Endodermal cell (in vitro differentiated cells): ENCODE results near the gene CASQ2. TPM values are rescaled to one million over a fixed set of nuclear protein-coding genes. Genes with fewer than 3 reads are reported as not detected.

ENCODE experiments used
- DNase-seq: peaks from one replicate; pipeline ENCODE4 v3.0.0-alpha.2; 2017
- H3K27ac ChIP-seq: 2 replicates; pipeline ENCODE4 v1.5.1; 2013; ENCODE audit warnings: mild to moderate bottlenecking, low read depth, low read length, moderate library complexity
- H3K27me3 ChIP-seq: 2 replicates; pipeline ENCODE4 v1.6.1; 2013; ENCODE audit warnings: mild to moderate bottlenecking, low read length, moderate library complexity; ENCODE audit not compliant: insufficient read depth, control insufficient read depth, poor library complexity, severe bottlenecking
- H3K36me3 ChIP-seq: 2 replicates; pipeline ENCODE4 v1.7.0; 2013; ENCODE audit warnings: mild to moderate bottlenecking, low read length, moderate library complexity; ENCODE audit not compliant: control insufficient read depth, insufficient read depth
- H3K4me1 ChIP-seq: one replicate; pipeline ENCODE4 v1.7.0; 2013; ENCODE audit warnings: low read length; ENCODE audit not compliant: control insufficient read depth, insufficient read depth
- H3K4me3 ChIP-seq: 2 replicates; pipeline ENCODE4 v1.5.1; 2013; ENCODE audit warnings: mild to moderate bottlenecking, low read length, moderate library complexity
- H3K9ac ChIP-seq: 2 replicates; pipeline ENCODE4 v1.6.1; 2013; ENCODE audit warnings: mild to moderate bottlenecking, low read length, moderate library complexity; ENCODE audit not compliant: poor library complexity, severe bottlenecking; ENCODE audit errors: extremely low read depth
- H3K9me3 ChIP-seq: 2 replicates; pipeline ENCODE4 v1.6.1; 2013; ENCODE audit warnings: mild to moderate bottlenecking, low read length, moderate library complexity; ENCODE audit not compliant: control insufficient read depth
- H3K27ac Mint-ChIP-seq: 2 replicates; pipeline ENCODE4 v1.8.0; 2020; ENCODE audit warnings: mixed read lengths
- H3K27me3 Mint-ChIP-seq: 2 replicates; pipeline ENCODE4 v1.8.0; 2021; ENCODE audit warnings: mild to moderate bottlenecking, mixed read lengths; ENCODE audit not compliant: insufficient read depth
- H3K36me3 Mint-ChIP-seq: 2 replicates; pipeline ENCODE4 v1.8.0; 2020; ENCODE audit warnings: low read depth, mixed read lengths
- H3K4me1 Mint-ChIP-seq: 2 replicates; pipeline ENCODE4 v1.8.0; 2020; ENCODE audit warnings: mixed read lengths
- H3K4me3 Mint-ChIP-seq: 2 replicates; pipeline ENCODE4 v1.8.0; 2020; ENCODE audit warnings: mild to moderate bottlenecking, moderate library complexity, mixed read lengths
- H3K9me3 Mint-ChIP-seq: 2 replicates; pipeline ENCODE4 v1.8.0; 2020; ENCODE audit warnings: mild to moderate bottlenecking, mixed read lengths
- CTCF ChIP-seq: fragments of 200-600 bp; sonication (generic); conservative IDR thresholded peaks from 2 replicates; pipeline ENCODE4 v1.5.0; 2021; ENCODE audit warnings: antibody characterized with exemption, mild to moderate bottlenecking
- WGBS, 2 experiments: methylation state at CpG; one replicate each; pipeline versions ENCODE4 v1.1.5 to v1.1.7; 2013; ENCODE audit warnings: missing lambda C conversion rate in 2 of 2, mixed read lengths in 1 of 2; ENCODE audit not compliant: insufficient coverage in 1 of 2, insufficient read length in 1 of 2; 5-methylcytosine and 5-hydroxymethylcytosine counted together
- total RNA-seq, 2 donors: library from RNA; stranded (reverse); fragmentation: NEBNext Ultra II Directional in 1 of 2; extraction: Animal tissue kit (Norgen Biotek cat#: 25700) in 1 of 2; gene quantifications; 2 replicates in 1 of 2; 3 replicates in 1 of 2; pipeline ENCODE4 v1.2.1, GENCODE V29; 2021

The CASQ2 gene
- total RNA-seq, 2 donors from 2014 or later, result not detected

GRCh38 chr1:115765091-115765490 is 3.4 kb downstream of the CASQ2 start:
- no peak overlapping the region for H3K4me3 ChIP-seq
- no peaks in the 10 kb centered on the region for H3K9me3 Mint-ChIP-seq
- TF ChIP-seq CTCF, result no peak
- 50% methylated on average over 1 of the region's 1 CpG; no CpG with 5 or more reads in 1 of the 2 experiments for WGBS, 2 experiments
- no peaks in the 10 kb centered on the region for H3K36me3 Mint-ChIP-seq
- H3K27ac ChIP-seq, result no peak overlapping the region
- H3K27me3 ChIP-seq, result no peaks in the 10 kb centered on the region
- no peaks in the 10 kb centered on the region for H3K27me3 Mint-ChIP-seq
- peaks cover 5% of the 10 kb centered on the region for H3K4me1 Mint-ChIP-seq
- H3K36me3 ChIP-seq, result no peaks in the 10 kb centered on the region
- no peak overlapping the region for H3K4me3 Mint-ChIP-seq
- DNase-seq, result no peak
- no peak overlapping the region for H3K9ac ChIP-seq
- H3K27ac Mint-ChIP-seq, result no peak overlapping the region
- no peaks in the 10 kb centered on the region for H3K9me3 ChIP-seq
- H3K4me1 ChIP-seq, result no peaks in the 10 kb centered on the region

- Histone ChIP-seq H3K4me3 (no peak overlapping the region), H3K9me3 (no peaks in the 10 kb centered on the region), H3K36me3 (no peaks in the 10 kb centered on the region), H3K9ac (no peak overlapping the region), H3K27me3 (no peaks in the 10 kb centered on the region), H3K27ac (no peak overlapping the region), H3K4me1 (no peaks in the 10 kb centered on the region)
- Mint-ChIP-seq H3K36me3 (no peaks in the 10 kb centered on the region), H3K4me1 (peaks cover 5% of the 10 kb centered on the region), H3K4me3 (no peak overlapping the region), H3K27ac (no peak overlapping the region), H3K27me3 (no peaks in the 10 kb centered on the region), H3K9me3 (peaks cover 3% of the 10 kb centered on the region)
- WGBS, 2 experiments, result 42 to 50% methylated on average over 1 of the region's 1 CpG
- TF ChIP-seq CTCF, result peak; percentile 81
- DNase-seq, result peak; percentile 74
These were observed 4.0 kb downstream of the CASQ2 start for GRCh38 chr1:115764541-115764940.

GRCh38 chr1:115762779-115763178 is 5.7 kb downstream of the CASQ2 start:
- Mint-ChIP-seq H3K4me3 (no peak overlapping the region), H3K9me3 (peaks cover 8% of the 10 kb centered on the region), H3K27me3 (no peaks in the 10 kb centered on the region), H3K36me3 (no peaks in the 10 kb centered on the region), H3K27ac (no peak overlapping the region), H3K4me1 (peaks cover 2% of the 10 kb centered on the region)
- Histone ChIP-seq H3K4me1 (no peaks in the 10 kb centered on the region), H3K4me3 (no peak overlapping the region), H3K27me3 (no peaks in the 10 kb centered on the region), H3K9me3 (peaks cover 4% of the 10 kb centered on the region), H3K36me3 (no peaks in the 10 kb centered on the region), H3K27ac (no peak overlapping the region), H3K9ac (no peak overlapping the region)
- no peak for DNase-seq
- no peak for TF ChIP-seq CTCF
- WGBS, 2 experiments, result 85 to 98% methylated on average over 2 to 3 of the region's 3 CpGs
